Germinal center (tissue), 1 donor: Measurements from ENCODE around the gene MGAT4A.
A peak's percentile ranks its signal among the peaks of the same experiment; 100 is the strongest.

Experiments used
- DNase-seq: peaks from one replicate; pipeline ENCODE4 v3.0.0; 2012; ENCODE audit warnings: mixed read lengths, low spot score

The MGAT4A gene

GRCh38 chr2:98731041-98731893 is at the start of gene MGAT4A:
MGAT4A (minus strand) TSS chr2:98731132; CDS start chr2:98726332, 4,800 bp downstream.
- DNase-seq = peak; percentile 90

- no peak for DNase-seq
Observed at GRCh38 chr2:98778741-98779483, 48.0 kb upstream of the MGAT4A start.

GRCh38 chr2:98778151-98778550 is 47.2 kb upstream of the MGAT4A start:
- no peak for DNase-seq

GRCh38 chr2:98777710-98778109 is 46.8 kb upstream of the MGAT4A start:
- DNase-seq = no peak

DNA sequence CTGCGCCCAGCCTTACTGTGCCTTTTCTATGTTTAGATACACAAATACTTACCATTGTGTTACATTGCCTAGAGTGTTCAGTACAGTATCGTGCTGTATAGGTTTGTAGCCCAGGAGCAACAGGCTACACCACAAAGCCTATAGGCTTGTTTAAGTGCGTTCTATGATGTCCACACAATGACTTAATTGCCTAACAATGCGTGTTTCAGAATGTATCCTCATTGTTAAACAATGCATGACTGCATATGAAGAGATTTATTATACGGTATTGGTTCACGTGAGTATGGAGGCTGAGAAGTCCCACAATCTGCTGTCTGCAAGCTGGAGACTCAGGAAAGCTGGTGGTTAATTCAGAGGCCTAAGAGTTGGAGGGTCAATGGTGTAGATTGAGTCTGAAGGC is 46.1 kb upstream of the MGAT4A start:
- DNase-seq = no peak

DNA sequence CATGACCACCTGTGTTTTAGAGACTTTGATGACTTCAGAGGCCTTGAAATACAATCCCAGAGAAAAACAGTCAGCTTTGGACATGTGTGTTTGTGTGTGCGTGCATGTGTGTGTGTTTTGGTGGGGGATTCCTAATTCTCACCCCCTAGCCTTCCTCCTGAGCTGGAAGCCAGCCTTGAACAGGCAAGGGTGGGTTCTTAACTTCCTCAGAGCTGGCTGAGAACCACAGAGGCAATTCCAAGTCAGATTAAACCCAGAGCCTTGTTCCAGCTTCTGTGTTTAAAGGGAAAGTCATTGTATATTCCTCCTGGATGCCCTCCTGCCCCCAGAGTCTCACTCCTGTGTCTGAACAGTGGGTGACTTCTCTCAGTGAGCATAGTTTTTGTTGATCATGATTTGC is 45.2 kb upstream of the MGAT4A start:
- DNase-seq = no peak

- DNase-seq = no peak
Observed at GRCh38 chr2:98775146-98775986, 44.4 kb upstream of the MGAT4A start.

GRCh38 chr2:98773907-98774306 is 43.0 kb upstream of the MGAT4A start:
- DNase-seq = no peak

DNA sequence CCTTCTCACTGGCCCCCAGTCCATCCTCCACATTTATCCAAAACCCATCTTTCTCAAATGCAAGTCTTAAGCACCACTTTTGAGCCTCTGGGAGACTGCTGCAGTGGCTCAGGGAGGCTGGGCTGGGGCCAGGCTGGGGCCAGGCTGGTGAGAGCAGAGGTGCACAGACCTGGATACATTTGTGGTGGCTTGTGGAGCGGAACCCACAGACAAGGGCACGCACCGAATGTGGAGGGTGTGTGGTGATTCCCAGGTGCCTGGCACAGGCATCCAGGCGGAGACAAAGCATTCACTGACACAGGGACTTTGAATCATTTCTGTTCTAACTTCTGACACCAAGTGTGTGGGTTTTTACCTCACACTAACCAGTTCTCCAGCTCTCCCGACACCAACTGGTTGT is 42.2 kb upstream of the MGAT4A start:
- no peak for DNase-seq

DNA sequence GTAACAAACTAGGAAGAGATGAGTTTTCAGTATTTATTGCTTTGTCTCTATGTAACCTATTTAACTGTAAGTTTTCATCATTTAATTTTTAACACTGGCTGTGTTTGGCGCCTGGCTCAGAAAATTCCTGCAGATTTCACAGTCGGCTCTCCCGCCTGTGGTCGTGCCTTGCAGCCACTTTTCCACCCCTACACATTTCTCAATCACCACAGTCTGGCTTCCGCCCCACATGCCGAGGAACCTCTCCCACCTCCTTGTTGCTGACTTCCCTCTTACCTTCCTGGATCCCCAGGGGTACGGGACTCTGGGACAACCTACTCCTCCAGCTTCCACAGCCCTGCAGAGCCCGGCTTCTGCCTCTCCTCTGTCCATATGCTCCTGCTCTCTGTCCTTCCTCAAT is 41.6 kb upstream of the MGAT4A start:
- DNase-seq = no peak

DNA sequence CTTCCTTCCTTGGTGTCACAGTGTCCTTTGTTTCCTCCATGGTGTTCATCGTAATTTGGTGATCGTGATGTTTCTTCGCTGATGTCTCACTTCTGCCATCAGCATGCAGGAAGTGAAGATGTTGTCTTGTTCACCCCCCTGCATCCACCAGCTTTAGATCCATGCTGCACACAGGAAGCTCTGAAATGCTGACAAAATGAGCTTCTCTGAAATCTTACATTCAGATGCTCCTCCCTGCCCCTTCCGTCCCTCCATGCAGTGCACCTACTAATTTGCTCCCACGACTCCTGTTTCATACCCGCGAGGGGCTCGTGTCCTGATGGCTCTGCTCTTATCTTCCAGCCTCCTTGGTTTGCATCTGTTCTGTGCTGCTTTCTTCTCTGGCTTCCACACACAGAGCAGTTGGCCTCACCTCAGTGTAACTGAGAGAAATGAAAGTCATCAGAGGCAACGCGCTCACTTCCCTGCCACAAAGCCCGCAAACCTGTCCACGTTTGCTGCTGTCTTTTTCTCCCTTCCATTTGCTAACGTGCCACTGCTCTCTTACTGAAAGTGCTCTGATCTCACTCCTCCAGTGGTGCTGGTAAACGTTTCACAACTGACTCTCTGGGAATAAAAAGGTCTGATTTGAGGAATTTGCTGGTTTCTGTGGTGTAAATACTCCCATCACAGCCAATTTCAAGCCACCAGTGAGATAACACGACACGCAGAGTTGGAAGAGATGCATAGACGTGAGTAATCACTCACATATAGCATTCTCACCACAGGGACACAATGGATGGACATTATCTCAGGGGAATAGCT is 41.0 kb upstream of the MGAT4A start:
- DNase-seq = peak; percentile 58

DNA sequence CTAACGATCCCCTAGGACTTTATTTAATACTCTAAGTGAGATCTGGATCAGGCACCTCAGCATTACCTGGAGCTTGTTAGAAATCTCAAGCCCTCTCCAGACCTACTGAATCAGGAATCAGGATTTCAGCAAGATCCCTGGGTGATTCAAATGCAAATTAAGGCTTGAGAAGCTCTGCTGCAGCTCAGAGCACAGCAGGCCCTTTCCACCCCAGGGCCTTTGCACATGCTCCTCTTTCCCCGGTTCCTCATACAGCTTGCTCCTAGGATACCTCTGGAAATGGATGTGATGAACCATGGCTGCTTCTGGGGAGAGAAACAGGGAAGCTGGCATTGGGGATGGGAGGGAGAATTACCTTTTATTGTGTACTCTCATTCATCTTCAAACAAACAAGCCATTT is 40.3 kb upstream of the MGAT4A start:
- DNase-seq = no peak

- no peak for DNase-seq
Observed at GRCh38 chr2:98769784-98770183, 38.9 kb upstream of the MGAT4A start.

- no peak for DNase-seq
Observed at GRCh38 chr2:98769114-98769476, 38.2 kb upstream of the MGAT4A start.

DNA sequence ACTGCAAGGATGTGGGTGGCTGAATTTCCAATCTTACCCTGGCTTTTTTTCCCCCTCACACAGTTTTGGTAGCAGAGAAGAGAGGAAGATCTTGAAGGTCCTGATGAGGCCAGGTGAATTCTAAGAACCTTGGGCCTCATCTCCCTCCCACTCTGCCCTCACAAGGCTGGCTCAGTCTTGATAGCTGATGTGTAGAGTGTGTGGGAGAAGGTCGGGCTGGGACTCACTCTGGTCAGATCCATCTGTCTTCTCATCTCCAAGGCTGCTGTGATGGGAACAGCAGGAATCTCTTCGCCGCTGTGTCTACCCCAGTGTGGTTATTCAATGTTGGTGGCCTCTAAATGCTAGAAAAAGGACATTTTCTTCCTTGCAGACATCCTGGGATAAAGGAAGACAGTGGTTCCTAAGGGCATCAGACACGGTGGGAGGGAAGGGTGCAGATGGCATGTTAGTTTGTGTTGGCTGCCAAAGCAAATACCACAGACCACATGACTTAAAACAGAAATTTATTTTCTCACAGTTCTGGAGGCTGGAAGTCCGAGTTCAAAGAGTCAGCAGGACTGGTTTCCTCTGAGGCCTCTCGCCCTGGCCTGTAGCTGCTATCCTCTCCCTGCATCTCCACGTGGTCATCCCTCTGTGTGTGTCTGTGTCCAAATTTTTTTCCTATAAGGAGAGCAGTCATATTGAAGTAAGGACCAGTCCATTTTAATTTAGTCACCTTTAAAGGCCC is 37.6 kb upstream of the MGAT4A start:
- DNase-seq = no peak

GRCh38 chr2:98764499-98764898 is 33.6 kb upstream of the MGAT4A start:
- DNase-seq = no peak

- DNase-seq = no peak
Observed at GRCh38 chr2:98763209-98763951, 32.4 kb upstream of the MGAT4A start.

GRCh38 chr2:98761909-98762308 is 31.0 kb upstream of the MGAT4A start:
- DNase-seq = no peak

GRCh38 chr2:98761267-98761781 is 30.4 kb upstream of the MGAT4A start:
- DNase-seq = no peak
